ENCODE data around the gene PRR23E.

PRR23E gene

DNA sequence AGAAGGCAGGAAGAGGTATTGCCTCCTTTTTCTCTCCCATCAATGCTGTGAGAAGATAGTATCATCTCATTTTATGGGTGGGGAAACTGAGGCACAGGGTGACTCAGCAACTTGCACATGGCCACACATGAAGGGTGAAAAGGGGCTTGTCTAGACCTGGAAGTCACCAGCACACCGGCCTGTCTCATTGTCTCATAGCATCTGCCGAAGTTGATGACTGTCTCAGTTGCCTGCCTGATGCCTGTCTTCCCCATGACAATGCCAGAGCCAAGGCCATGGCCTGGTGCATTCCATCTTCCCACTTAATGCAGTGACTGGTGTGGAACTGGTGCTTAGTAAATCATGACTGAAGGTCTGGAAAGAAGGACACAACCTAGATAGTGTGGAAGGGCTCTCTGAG, 27.9 kb upstream of the PRR23E start:
- DNase-seq: no peak

- no peak for DNase-seq
Measured at GRCh38 chr3:127165694-127166485, 27.0 kb upstream of the PRR23E start.

DNA sequence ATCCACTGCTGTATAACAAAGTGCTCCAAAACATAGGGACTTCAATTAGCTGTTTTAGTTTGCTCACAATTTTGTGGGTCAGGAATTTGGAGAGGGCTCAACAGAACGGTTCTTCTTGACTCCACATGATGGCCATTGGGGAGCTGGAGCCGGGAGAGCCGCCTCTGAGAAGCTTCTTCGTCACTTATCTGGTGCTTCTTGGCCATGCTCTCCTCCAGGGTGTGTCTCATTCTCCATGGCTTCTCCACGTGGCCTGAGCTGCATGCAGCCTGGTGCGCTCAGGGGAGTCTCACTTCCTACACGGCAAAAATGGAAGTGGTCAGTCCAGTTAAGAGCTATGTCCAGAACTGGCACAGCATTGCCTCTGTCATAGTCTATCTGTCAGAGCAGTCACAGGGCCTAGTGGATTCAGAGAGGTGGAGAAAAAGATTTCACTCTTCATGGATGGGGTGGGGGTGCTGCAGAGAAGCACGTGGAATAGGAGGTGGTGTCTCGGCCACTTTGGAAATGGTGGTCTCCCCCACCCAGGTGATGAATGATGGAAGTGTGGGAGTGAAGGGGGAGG, 26.3 kb upstream of the PRR23E start:
- DNase-seq: no peak

DNA sequence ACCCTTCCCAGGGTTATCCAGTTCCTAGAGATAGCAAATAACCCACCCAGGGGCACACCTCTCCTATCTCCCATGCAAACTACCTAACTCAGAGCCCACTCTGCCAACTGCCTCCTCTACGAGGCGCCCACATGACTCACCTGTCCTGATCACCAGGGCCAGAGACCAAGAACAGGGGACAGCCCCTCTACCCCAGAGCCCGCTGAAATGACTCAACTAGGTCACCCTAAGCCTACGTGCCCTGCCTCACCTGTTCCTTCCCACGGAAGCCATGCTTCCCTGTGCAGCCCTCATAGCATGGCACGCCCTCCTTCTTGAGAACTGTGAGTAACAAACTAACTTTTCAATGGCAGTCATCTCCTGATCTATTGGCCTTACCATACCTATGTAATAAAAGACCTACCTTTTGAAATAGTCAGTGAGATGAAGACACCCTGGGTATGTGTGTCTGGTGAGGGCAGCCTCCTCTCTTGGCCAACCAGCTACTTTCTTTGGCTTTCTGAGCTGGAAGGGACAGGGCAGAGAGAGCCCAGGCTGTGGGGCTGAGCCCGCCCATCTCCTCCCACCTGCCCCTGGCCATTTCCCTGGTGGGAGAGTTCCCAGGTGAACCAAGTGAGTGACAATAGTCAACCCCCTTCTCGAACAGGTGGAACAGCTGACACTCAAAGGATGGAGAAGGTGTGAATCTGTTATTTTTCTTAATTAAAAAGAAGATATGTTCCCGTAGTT, 25.5 kb upstream of the PRR23E start:
- peak; percentile 4 for DNase-seq

GRCh38 chr3:127168271-127168670, 24.7 kb upstream of the PRR23E start:
- no peak for DNase-seq

- DNase-seq: no peak
Measured at GRCh38 chr3:127170814-127171213, 22.1 kb upstream of the PRR23E start.

- no peak for DNase-seq
Measured at GRCh38 chr3:127171320-127171719, 21.6 kb upstream of the PRR23E start.

GRCh38 chr3:127171721-127172120, 21.2 kb upstream of the PRR23E start:
- no peak for DNase-seq

DNA sequence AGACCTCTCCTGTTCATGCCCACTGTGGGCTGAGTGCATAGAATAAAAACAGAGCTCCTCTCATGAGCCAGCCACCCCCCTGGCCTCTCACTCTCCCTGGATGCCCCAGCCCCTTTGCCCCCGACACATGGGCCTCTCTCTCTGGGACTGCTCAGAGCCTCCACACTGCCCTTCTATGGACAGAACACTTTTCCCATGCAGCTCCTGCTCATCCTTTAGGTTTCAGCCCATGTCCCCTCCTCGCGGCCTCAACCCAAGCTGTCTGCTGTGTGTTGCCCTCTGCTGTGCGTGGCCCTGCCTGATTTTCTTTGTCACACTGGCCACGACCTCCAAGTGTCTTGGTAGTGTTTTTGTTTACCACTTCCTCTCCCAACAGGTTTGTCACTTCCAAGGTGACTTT, 20.7 kb upstream of the PRR23E start:
- DNase-seq: no peak

- no peak for DNase-seq
Measured at GRCh38 chr3:127172781-127173515, 20.0 kb upstream of the PRR23E start.

- DNase-seq: no peak
Measured at GRCh38 chr3:127173516-127174166, 19.3 kb upstream of the PRR23E start.

GRCh38 chr3:127174284-127174683, 18.6 kb upstream of the PRR23E start:
- DNase-seq: no peak

- no peak for DNase-seq
Measured at GRCh38 chr3:127174715-127175140, 18.2 kb upstream of the PRR23E start.

DNA sequence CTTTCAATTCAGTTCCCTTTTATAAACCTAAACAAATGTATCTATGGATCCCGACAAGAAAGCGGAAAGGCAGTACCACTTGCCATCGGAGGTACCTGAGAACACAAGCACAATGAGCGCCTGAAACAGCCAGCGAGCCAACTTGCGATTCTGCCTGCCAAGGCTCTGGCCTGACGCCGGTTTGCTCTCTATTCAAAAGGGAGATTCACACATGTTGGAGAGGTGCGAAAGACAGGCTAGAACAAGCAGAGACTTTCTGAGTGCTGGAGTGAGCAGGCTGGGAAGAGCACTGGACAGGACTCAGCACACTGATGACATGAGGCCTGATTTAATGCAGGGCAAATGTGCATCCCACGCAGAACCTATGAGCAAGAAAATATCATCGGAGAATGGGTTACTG, 17.7 kb upstream of the PRR23E start:
- no peak for DNase-seq

- DNase-seq: no peak
Measured at GRCh38 chr3:127177226-127177625, 15.7 kb upstream of the PRR23E start.

DNA sequence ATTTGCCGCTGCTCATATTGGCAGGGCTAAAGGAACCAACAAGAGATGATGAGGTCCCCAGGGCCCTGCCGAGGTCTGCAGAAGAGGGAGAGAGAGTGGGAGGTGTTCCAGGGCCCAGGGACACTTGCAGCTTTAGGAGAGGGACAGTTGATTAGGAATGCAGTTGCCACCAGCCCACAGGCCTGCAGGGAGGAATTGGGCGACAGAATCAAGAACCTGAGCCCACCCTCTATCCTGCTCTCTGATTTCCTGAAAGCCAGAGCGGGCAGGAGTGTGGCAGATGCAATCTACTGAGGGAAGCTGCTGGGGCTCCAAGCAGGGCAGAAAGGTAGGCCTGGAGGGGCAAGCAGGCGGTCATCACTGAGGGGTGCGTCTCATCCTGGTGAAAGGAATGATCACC, 12.1 kb upstream of the PRR23E start:
- DNase-seq: no peak

- no peak for DNase-seq
Measured at GRCh38 chr3:127182431-127182830, 10.5 kb upstream of the PRR23E start.

DNA sequence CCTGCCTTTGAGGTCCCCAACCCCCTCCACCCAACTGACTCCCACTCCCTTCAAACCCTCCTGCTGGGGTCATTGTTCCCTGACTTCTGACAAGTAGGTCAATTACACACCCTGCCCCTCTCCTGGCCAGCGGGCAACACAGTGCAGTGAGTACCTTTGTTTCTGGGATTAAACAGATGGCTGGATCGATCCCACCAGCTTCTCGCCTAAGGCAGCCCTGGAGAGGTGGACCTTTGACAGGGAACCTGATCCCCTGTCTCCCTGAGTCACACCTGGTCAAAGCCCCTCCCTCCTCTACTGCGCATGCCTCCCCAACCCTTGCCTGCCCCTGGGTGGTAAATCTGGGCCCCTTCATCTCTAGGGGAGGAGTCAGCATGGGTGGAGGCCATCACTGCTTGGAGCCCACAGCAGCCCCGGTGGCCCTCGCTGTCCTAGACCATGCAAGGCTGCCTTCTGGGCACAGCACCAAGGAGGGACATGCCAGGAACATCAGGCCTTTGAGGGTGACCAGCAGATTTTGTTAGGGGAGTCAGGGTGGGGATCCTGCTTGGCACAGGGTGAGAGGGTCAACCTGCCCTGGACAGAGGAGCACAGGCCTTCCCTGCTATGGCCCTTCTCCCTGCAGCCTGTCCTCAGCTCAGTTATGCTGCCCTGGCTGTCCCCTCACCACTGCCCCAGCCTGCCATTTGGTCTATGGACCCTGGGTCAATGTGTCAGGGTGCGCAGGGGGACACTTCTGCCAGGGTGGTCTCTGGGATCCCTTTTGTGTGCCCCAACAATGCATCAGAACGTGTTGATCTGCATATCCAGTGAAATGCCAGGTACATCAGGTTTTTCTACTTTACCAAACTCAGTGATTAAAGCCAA, 9.8 kb upstream of the PRR23E start:
- no peak for DNase-seq

DNA sequence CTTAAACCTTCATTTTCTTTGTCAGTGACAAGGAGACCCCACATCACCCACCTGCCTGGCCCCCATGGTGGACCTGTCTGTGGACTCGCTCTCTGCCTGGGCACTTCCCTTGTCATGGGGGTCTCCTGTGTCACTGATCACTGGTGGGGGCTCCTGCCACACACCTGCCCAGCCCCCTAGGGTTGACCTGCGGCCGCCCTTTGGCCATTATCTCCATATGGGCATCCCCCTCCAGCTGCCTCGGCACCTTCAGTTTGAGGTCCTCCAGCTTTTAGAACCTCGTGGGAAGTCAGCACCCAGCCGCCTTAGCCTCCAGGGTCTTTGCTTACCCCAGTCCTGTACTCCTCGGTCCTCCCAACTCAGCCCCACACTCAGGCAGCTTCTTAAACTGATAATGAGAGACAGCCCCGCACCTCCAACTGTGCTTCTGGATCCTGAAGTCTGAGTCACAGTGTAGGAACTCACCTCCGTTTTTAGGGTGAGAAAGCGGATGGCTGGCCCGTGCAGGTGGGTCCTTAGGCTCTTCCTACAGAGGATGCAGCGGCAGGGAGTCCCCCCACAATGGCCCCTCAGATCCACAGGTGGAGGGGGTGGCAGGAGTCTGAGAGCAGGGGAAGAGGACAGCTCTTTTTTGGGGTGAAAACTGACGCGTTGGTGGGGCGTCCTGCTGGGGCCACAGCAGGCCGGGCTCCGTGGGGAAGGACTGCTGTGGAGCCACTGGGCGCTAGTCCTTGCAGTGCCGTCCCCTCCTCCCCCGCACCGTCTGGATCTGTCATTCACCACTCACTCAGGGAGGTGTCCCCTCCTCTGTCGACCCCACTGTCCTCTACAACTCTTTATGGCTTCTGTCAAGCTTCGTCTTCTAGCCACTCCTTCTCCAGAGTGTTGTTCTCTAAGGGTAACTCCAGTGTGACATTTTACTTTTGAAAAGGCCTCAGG, 8.7 kb upstream of the PRR23E start:
- DNase-seq: no peak

DNA sequence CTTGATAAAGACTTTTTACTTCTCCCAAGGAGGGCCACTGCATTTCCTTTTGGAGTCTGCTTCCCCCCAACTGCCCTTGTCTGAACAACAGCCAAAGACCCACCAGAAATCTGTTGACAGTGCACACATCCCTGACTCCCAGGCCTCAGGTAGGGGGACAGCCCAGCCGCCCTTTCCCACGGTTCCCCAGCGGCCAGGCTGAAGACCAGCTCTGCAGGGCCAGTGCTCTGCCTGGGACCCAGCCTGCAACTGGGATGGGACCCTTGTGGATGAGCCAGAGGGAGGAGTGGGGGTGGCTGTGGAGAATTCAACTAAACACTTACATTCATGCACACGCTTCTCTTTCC, 8.1 kb upstream of the PRR23E start:
- no peak for DNase-seq

- no peak for DNase-seq
Measured at GRCh38 chr3:127185268-127185667, 7.7 kb upstream of the PRR23E start.
